Measurements from ENCODE around the gene CDC16. TPM values are rescaled to one million over a fixed set of nuclear protein-coding genes. Genes with fewer than 3 reads are reported as not detected.

Gene CDC16, protein sequence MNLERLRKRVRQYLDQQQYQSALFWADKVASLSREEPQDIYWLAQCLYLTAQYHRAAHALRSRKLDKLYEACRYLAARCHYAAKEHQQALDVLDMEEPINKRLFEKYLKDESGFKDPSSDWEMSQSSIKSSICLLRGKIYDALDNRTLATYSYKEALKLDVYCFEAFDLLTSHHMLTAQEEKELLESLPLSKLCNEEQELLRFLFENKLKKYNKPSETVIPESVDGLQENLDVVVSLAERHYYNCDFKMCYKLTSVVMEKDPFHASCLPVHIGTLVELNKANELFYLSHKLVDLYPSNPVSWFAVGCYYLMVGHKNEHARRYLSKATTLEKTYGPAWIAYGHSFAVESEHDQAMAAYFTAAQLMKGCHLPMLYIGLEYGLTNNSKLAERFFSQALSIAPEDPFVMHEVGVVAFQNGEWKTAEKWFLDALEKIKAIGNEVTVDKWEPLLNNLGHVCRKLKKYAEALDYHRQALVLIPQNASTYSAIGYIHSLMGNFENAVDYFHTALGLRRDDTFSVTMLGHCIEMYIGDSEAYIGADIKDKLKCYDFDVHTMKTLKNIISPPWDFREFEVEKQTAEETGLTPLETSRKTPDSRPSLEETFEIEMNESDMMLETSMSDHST
- total RNA-seq (2021; fragmentation: NEBNext Ultra II Directional; extraction: Animal tissue kit (Norgen Biotek cat#: 25700)) (78.7 and 83.4 TPM in 2 replicates), polyA plus RNA-seq (2011; rRNA removed) (36.3 and 42.5 TPM in 2 replicates), polyA minus RNA-seq (2011; rRNA and poly(A)+ RNA removed) (69.3 and 80.0 TPM in 2 replicates)
- polyA plus RNA-seq (2011; cell fraction: cytosol; rRNA removed), result 58.5 TPM
- polyA plus RNA-seq (2011; cell fraction: nucleus; rRNA removed), result 53.2 TPM
- polyA plus RNA-seq (2012, experiment 1 of 2), result 57.0 to 70.3 TPM (median 61.3 TPM) in 4 replicates
- 7.9 TPM for polyA plus RNA-seq (2012, experiment 2 of 2)
- 55.1 TPM for polyA plus RNA-seq (2013, experiment 1 of 2)
- polyA plus RNA-seq (2013, experiment 2 of 2), result 53.8 TPM
- polyA minus RNA-seq (2011; cell fraction: cytosol; rRNA and poly(A)+ RNA removed), result 36.5 TPM
- polyA minus RNA-seq (2011; cell fraction: nucleus; rRNA and poly(A)+ RNA removed), result 104 TPM
- long read RNA-seq, experiment 1, transcript CDC16-204 (19 exons, 2,211 nt), result minor isoform, 5 of 55 reads
- long read RNA-seq, experiment 1, transcript CDC16-203 (18 exons, 2,203 nt), result major isoform, 8 of 55 reads
- long read RNA-seq, experiment 1, partial matches to known transcripts, result 18 of 55 reads
- long read RNA-seq, experiment 1, other reads (novel, unspliced or antisense), result 23 of 55 reads
- long read RNA-seq, experiment 2, partial matches to known transcripts, result 5 of 16 reads
- long read RNA-seq, experiment 2, other reads (novel, unspliced or antisense), result 5 of 16 reads

DNA sequence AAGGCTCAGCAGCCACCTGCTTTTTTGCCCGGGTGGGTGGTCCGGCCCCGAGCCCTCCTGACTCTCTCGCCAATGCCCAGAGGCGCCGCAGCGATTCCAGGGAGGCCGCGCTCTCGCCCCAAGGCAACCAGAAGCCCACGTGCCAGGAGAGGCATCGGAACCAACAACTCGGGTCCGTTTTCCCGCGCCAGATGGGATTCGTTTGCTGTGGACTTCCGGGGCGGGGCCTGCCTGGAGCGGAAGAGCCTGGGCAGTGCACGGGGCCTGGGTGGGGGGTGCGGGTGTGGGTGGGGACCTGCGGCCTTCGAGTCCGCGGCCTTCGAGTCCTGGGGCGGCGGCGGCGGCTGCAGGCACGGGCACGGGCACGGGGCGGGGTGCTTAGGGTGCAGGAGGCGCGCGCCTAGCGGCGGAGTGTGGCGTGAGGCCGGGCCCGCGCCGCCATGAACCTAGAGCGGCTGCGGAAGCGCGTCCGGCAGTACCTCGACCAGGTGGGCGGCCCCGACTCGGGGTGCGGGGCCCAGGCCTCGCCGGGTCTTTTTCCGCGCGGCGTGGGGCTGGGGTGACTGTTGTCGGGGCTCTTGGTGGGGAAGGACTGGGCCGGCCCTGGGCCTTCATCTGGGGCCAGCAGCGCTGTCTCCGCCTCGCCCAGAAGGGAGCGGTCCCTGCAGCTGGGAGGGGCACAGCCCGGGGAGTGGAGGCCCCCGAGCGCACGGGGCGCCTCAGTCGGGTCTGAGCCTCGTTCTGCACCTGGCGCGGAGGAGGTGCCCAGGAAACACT, at the start of gene CDC16:
TSS of gene CDC16 (plus strand) at position 253 of the 777 bp plus-strand sequence. CDS start at position 441, 188 bp downstream.
- H3K23me2 ChIP-seq (ENCODE audit: low read depth, low read length), result peaks cover 4% of the 10 kb centered on the region
- no peak within 1 kb of the TSS for H3K23ac ChIP-seq (ENCODE audit: insufficient read length)
- ChIA-PET POLR2A (ENCODE audit: partially characterized antibody) (interaction anchor here (0.9 to 5.3 kb wide), 4 partner anchors 16 to 59 kb away, joined by 4 to 33 read pairs (median 8); no protein-coding TSS in a partner anchor), CTCF (ENCODE audit: partially characterized antibody) (interaction anchor here (1.4 to 1.9 kb wide), 2 partner anchors 9 to 432 kb away, joined by 3 to 5 read pairs; no protein-coding TSS in a partner anchor)
- peak within 1 kb of the TSS; percentile 30 for H3K56ac ChIP-seq (replicated peaks; ENCODE audit: insufficient read length, low read depth, low read length)
- H3K18ac ChIP-seq (ENCODE audit: extremely low read depth, low read length), result peak within 1 kb of the TSS; percentile 48
- peak within 1 kb of the TSS; percentile 23 to 68 (median 62); a peak in 6 of 7 replicates for H3K9ac ChIP-seq (replicated peaks in 1 of 4; ENCODE audit: extremely low read depth in 1 of 4, low read depth in 3 of 4, low read length in 3 of 4)
- H3K79me1 ChIP-seq (ENCODE audit: low read depth, low read length), result peaks cover 2% of the 10 kb centered on the region; the same call in 1 of the 2 replicates
- H3K27ac ChIP-seq (ENCODE audit: low read depth, low read length), result 0 out of 2 replicates have a peak within 1 kb of the TSS, but pooled peaks have one; percentile 11
- peaks cover 8 to 14% (median 9%) of the 10 kb centered on the region in 4 experiments; a peak in 5 of 7 replicates for H3K4me1 ChIP-seq (replicated peaks in 1 of 4; ENCODE audit: control insufficient read depth in 3 of 4, insufficient read depth in 4 of 4, low read length in 3 of 4)
- peaks cover 14 to 33% (median 24%) of the 10 kb centered on the region in 4 experiments for H3K36me3 ChIP-seq (ENCODE audit: control insufficient read depth in 2 of 4, insufficient read depth in 4 of 4, low read length in 3 of 4)
- peak within 1 kb of the TSS; percentile 8; the same call in 1 of the 2 replicates for H2BK20ac ChIP-seq (ENCODE audit: low read length)
- 7% methylated on average over 38 of the region's 76 CpGs; no CpG with 5 or more reads in 1 of the 2 experiments for whole genome bisulfite sequencing, 2 experiments (ENCODE audit: extremely low coverage in 1 of 2, insufficient coverage in 1 of 2, insufficient read length in 1 of 2, insufficient replicate concordance in 2 of 2, low coverage in 1 of 2, low lambda C conversion rate in 2 of 2, missing lambda C conversion rate in 1 of 2)
- no peak within 1 kb of the TSS for H3K4ac ChIP-seq (replicated peaks; ENCODE audit: insufficient read length, low read depth, low read length)
- peak within 1 kb of the TSS; percentile 76 to 88 (median 80) for H3K4me3 ChIP-seq (ENCODE audit: extremely low read depth in 1 of 4, insufficient read depth in 2 of 4, low read depth in 3 of 4, low read length in 4 of 4)
- peaks cover 6 to 21% of the 10 kb centered on the region in 2 experiments; a peak in 3 of 4 replicates for H3K79me2 ChIP-seq (ENCODE audit: control insufficient read depth in 1 of 2, insufficient read depth in 2 of 2, low read length in 2 of 2)
- no peak within 1 kb of the TSS for H2BK15ac ChIP-seq (ENCODE audit: low read length)
- no peak within 1 kb of the TSS for H2BK120ac ChIP-seq (replicated peaks; ENCODE audit: low read depth, low read length)
- H3K4me2 ChIP-seq (ENCODE audit: insufficient read depth in 1 of 2, low read depth in 2 of 2, low read length in 2 of 2), result peak within 1 kb of the TSS; percentile 66 to 67
- peak within 1 kb of the TSS; percentile 89 for H4K91ac ChIP-seq (replicated peaks; ENCODE audit: insufficient read length, low read length)
- peaks cover 5 to 8% of the 10 kb centered on the region in 2 experiments for H4K20me1 ChIP-seq (replicated peaks in 1 of 2; ENCODE audit: control insufficient read depth in 1 of 2, insufficient read depth in 2 of 2, low read length in 2 of 2)
- peak within 1 kb of the TSS; percentile 91; the same call in 1 of the 2 replicates for H4K8ac ChIP-seq (ENCODE audit: extremely low read depth, insufficient read depth, low read length)
- H2BK12ac ChIP-seq (ENCODE audit: low read depth, low read length), result no peak within 1 kb of the TSS
- H2BK5ac ChIP-seq (ENCODE audit: low read depth, low read length), result no peak within 1 kb of the TSS
- no peaks in the 10 kb centered on the region for H3K27me3 ChIP-seq (replicated peaks in 1 of 4; ENCODE audit: control insufficient read depth in 3 of 4, extremely low read depth in 1 of 4, insufficient read depth in 3 of 4, low read length in 3 of 4)
- no peak within 1 kb of the TSS; the same call in 1 of the 2 replicates for H2AK5ac ChIP-seq (ENCODE audit: low read depth, low read length)
- no peak within 1 kb of the TSS for H2AFZ ChIP-seq (ENCODE audit: low read length)
- H3K9me3 ChIP-seq (ENCODE audit: insufficient read depth in 2 of 2, low read depth in 1 of 2, low read length in 1 of 2), result no peaks in the 10 kb centered on the region
- H3K14ac ChIP-seq (ENCODE audit: insufficient read length), result no peak within 1 kb of the TSS
- peak within 1 kb of the TSS; percentile 52 for H4K5ac ChIP-seq (ENCODE audit: insufficient read length, low read depth, low read length)
- FAIRE-seq (no peak), DNase-seq (ENCODE audit: low read depth in 1 of 2, low spot score in 2 of 2) (peak; percentile 80 to 89)
- 0 out of 2 replicates have a peak, but pooled peaks have one; percentile 46 for TF ChIP-seq CHD1 (IDR thresholded peaks at IDR 0.05; ENCODE audit: low read depth, low read length)
- TF ChIP-seq HDAC6 (IDR thresholded peaks at IDR 0.05; ENCODE audit: low read depth, low read length), result no peak
- TF ChIP-seq, protein P1, sequence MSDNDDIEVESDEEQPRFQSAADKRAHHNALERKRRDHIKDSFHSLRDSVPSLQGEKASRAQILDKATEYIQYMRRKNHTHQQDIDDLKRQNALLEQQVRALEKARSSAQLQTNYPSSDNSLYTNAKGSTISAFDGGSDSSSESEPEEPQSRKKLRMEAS (IDR thresholded peaks at IDR 0.05), result peak; percentile 100
- TF ChIP-seq CBX8 (IDR thresholded peaks at IDR 0.05; ENCODE audit: borderline replicate concordance, low read depth, low read length), result no peak
